T-cell (primary cell): ENCODE measurements around the gene GINS2. TPM values are rescaled to one million over a fixed set of nuclear protein-coding genes. Genes with fewer than 3 reads are reported as not detected.

Experiments
- ATAC-seq, 4 experiments: fragments of 200-7000 bp in 3 of 4; fragments of 150-1000 bp in 1 of 4; cut with Tn5 transposase; replicated peaks in 1 of 4; 1 replicate in 3 of 4; 2 replicates in 1 of 4; pipeline ENCODE4 v1.10.0; 2021; ENCODE audit warnings: moderate library complexity in 3 of 4, mild to moderate bottlenecking in 2 of 4, moderate number of reproducible peaks in 1 of 4
- CTCF ChIA-PET, 2 donors: fragments of 300-600 bp; sonication (Branson Sonifier 250); formaldehyde crosslinking; loops; one replicate each; lab custom pipeline; 2022; ENCODE audit warnings: antibody characterized with exemption in 2 of 2; lab: Charles Lee
- POLR2A ChIA-PET, 2 donors: fragments of 300-600 bp; sonication (Branson Sonifier 250); formaldehyde crosslinking; loops; one replicate each; lab custom pipeline; 2022; ENCODE audit warnings: antibody characterized with exemption in 2 of 2; lab: Charles Lee
- DNase-seq, 35 experiments: peaks; one replicate each; pipeline versions ENCODE4 v3.0.0 to v3.0.0-alpha.2; 2013 to 2023
- H3K27ac ChIP-seq: one replicate; pipeline ENCODE4 v1.5.1; 2013; ENCODE audit warnings: low read length
- H3K27me3 ChIP-seq, 2 experiments: replicated peaks in 1 of 2; 1 replicate in 1 of 2; 2 replicates in 1 of 2; pipeline versions ENCODE4 v1.6.1 to v1.7.0; 2013; ENCODE audit warnings: low read length in 1 of 2, mixed read lengths in 1 of 2; ENCODE audit not compliant: control insufficient read depth in 2 of 2, insufficient read depth in 2 of 2; ENCODE audit errors: extremely low read depth in 1 of 2
- H3K36me3 ChIP-seq, 2 donors: 1 replicate in 1 of 2; 2 replicates in 1 of 2; pipeline versions ENCODE4 v1.6.1 to v1.7.0; 2013; ENCODE audit warnings: low read length in 1 of 2; ENCODE audit not compliant: control insufficient read depth in 2 of 2, insufficient read depth in 1 of 2; ENCODE audit errors: extremely low read depth in 1 of 2
- H3K4me1 ChIP-seq, 2 experiments: 1 replicate in 1 of 2; 2 replicates in 1 of 2; pipeline versions ENCODE4 v1.6.1 to v1.7.0; 2013; ENCODE audit warnings: low read length in 2 of 2, mixed read lengths in 1 of 2; ENCODE audit not compliant: insufficient read depth in 2 of 2, control insufficient read depth in 1 of 2; ENCODE audit errors: extremely low read depth in 1 of 2
- H3K4me3 ChIP-seq, 2 donors: 1 replicate in 1 of 2; 2 replicates in 1 of 2; pipeline versions ENCODE4 v1.5.1 to v1.7.0; 2013; ENCODE audit warnings: mild to moderate bottlenecking in 2 of 2, low read length in 1 of 2, moderate library complexity in 1 of 2; ENCODE audit not compliant: control insufficient read depth in 1 of 2; ENCODE audit errors: extremely low read depth in 1 of 2
- H3K9me3 ChIP-seq: 2 replicates; pipeline ENCODE4 v1.7.0; 2013
- H3K27ac Mint-ChIP-seq, 2 donors: one replicate each; pipeline ENCODE4 v1.8.0; 2020 to 2021; ENCODE audit warnings: mild to moderate bottlenecking in 2 of 2, mixed read lengths in 2 of 2
- H3K27me3 Mint-ChIP-seq, 2 donors: one replicate each; pipeline ENCODE4 v1.8.0; 2021 to 2022; ENCODE audit warnings: mixed read lengths in 2 of 2
- H3K36me3 Mint-ChIP-seq: one replicate; pipeline ENCODE4 v1.8.0; 2021; ENCODE audit warnings: mixed read lengths
- H3K4me1 Mint-ChIP-seq, 3 donors: one replicate each; pipeline ENCODE4 v1.8.0; 2020 to 2022; ENCODE audit warnings: mixed read lengths in 3 of 3, mild to moderate bottlenecking in 1 of 3
- H3K4me3 Mint-ChIP-seq, 3 donors: one replicate each; pipeline ENCODE4 v1.8.0; 2020 to 2022; ENCODE audit warnings: mild to moderate bottlenecking in 3 of 3, mixed read lengths in 3 of 3, moderate library complexity in 3 of 3
- H3K9me3 Mint-ChIP-seq, 3 donors: one replicate each; pipeline ENCODE4 v1.8.0; 2020 to 2022; ENCODE audit warnings: mixed read lengths in 3 of 3
- WGBS: methylation state at CpG from one replicate; pipeline ENCODE4 v1.1.5; 2013; ENCODE audit warnings: missing lambda C conversion rate; ENCODE audit not compliant: insufficient coverage; 5-methylcytosine and 5-hydroxymethylcytosine counted together
- total RNA-seq, 35 experiments: library from RNA in 6 of 35; stranded (reverse) in 6 of 35; fragments of 120-200 nt in 1 of 35; gene quantifications; one replicate each; pipeline versions ENCODE4 v1.2.1 to v1.2.4 and lab custom pipeline; 2013 to 2026

GINS2 gene
- total RNA-seq, 5 donors from 2014 or later (not counting 1 experiment from before 2014, with no cell fraction given): 1.1 to 3.7 (median 1.6) TPM

DNA sequence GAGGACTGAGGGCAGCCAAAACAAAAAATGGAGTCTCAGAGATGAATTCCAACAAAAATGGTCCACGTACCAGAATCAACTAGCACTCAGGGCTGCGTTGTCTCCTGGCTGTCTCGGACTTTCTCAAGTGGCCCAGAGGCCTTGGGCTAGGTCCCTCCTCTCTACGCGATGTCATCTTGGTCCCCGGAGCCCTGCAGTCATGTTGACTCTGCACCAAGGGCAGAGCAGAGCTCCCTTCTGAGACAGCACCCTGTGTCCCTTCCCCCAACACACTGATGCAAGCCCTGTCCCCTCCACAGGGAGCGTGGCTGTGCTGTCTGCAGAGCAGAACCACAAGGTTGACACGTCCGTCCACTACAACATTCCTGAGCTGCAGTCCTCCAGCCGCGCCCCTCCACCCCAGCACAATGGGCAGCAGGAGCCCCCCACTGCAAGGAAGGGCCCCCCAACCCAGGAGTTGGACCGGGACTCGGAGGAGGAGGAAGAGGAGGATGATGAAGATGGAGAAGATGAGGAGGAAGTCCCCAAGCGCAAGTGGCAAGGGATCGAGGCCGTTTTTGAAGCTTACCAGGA lies 20.8 kb downstream of the GINS2 start:
- H3K36me3 Mint-ChIP-seq: peaks cover 56% of the 10 kb centered on the region
- CTCF ChIA-PET: no interaction called here
- ATAC-seq: no peak

GRCh38 chr16:85667261-85667660 lies 21.5 kb downstream of the GINS2 start:
- CTCF ChIA-PET: no interaction called here
- H3K27ac Mint-ChIP-seq: no peak overlapping the region

More for the DNA sequence above, 20.8 kb downstream of the GINS2 start:
- no peak overlapping the region for H3K4me3 ChIP-seq
- no peaks in the 10 kb centered on the region for H3K4me1 ChIP-seq
- POLR2A ChIA-PET: no interaction called here
- no peaks in the 10 kb centered on the region for H3K9me3 ChIP-seq
- Mint-ChIP-seq H3K27ac (no peak overlapping the region), H3K9me3 (no peaks in the 10 kb centered on the region), H3K4me3 (no peak overlapping the region), H3K27me3 (no peaks in the 10 kb centered on the region), H3K4me1 (no peaks in the 10 kb centered on the region)
- no peaks in the 10 kb centered on the region for H3K27me3 ChIP-seq
- H3K27ac ChIP-seq: no peak overlapping the region
- WGBS: 98% methylated on average over 10 of the region's 16 CpGs
- DNase-seq: no peak
- H3K36me3 ChIP-seq: peaks cover 35 to 93% of the 10 kb centered on the region in 2 donors

DNA sequence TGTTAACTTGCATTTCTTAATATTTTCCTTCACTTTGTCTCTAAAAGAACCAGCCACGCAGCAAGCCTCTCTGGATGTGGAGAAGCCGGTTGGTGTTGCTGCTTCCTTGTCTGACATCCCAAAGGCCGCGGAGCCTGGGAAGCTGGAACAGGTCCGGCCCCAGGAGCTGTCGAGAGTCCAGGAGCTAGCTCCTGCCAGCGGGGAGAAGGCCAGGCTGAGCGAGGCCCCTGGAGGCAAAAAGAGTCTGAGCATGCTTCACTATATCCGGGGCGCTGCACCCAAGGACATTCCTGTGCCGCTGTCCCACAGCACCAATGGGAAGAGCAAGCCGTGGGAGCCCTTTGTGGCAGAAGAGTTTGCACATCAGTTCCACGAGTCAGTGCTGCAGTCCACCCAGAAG lies 22.8 kb downstream of the GINS2 start:
- CTCF ChIA-PET: interaction anchor here in 1 of 2 donors (0.6 kb wide), 1 partner anchor 15 kb away, joined by 3 read pairs; no protein-coding TSS in a partner anchor
- H3K36me3 Mint-ChIP-seq: peaks cover 52% of the 10 kb centered on the region

More at GRCh38 chr16:85667261-85667660, 21.5 kb downstream of the GINS2 start:
- no peaks in the 10 kb centered on the region for H3K4me1 ChIP-seq
- peaks cover 40 to 92% of the 10 kb centered on the region in 2 donors for H3K36me3 ChIP-seq
- Mint-ChIP-seq H3K9me3 (no peaks in the 10 kb centered on the region), H3K36me3 (peaks cover 56% of the 10 kb centered on the region), H3K4me1 (no peaks in the 10 kb centered on the region), H3K27me3 (no peaks in the 10 kb centered on the region), H3K4me3 (no peak overlapping the region)
- no peak for ATAC-seq
- no peaks in the 10 kb centered on the region for H3K9me3 ChIP-seq
- WGBS: 90% methylated on average over 9 of the region's 9 CpGs
- no peak overlapping the region for H3K4me3 ChIP-seq
- no peak overlapping the region for H3K27ac ChIP-seq
- no peaks in the 10 kb centered on the region for H3K27me3 ChIP-seq
- DNase-seq: no peak
- POLR2A ChIA-PET: no interaction called here

GRCh38 chr16:85665373-85665740 lies 23.4 kb downstream of the GINS2 start:
- Mint-ChIP-seq H3K4me3 (no peak overlapping the region), H3K4me1 (no peaks in the 10 kb centered on the region), H3K27me3 (no peaks in the 10 kb centered on the region), H3K9me3 (no peaks in the 10 kb centered on the region), H3K36me3 (peaks cover 48% of the 10 kb centered on the region), H3K27ac (no peak overlapping the region)
- no peaks in the 10 kb centered on the region for H3K27me3 ChIP-seq
- ChIA-PET POLR2A (no interaction called here), CTCF (no interaction called here)
- no peak overlapping the region for H3K27ac ChIP-seq
- no peak overlapping the region for H3K4me3 ChIP-seq
- ATAC-seq: no peak
- no peaks in the 10 kb centered on the region for H3K4me1 ChIP-seq
- H3K36me3 ChIP-seq: peaks cover 40 to 82% of the 10 kb centered on the region in 2 donors
- H3K9me3 ChIP-seq: no peaks in the 10 kb centered on the region
- no peak for DNase-seq
- over 99% methylated on average over 11 of the region's 12 CpGs for WGBS

More for the DNA sequence above, 22.8 kb downstream of the GINS2 start:
- H3K27me3 Mint-ChIP-seq: no peaks in the 10 kb centered on the region
- WGBS: 94% methylated on average over 13 of the region's 13 CpGs
- H3K27ac ChIP-seq: no peak overlapping the region
- H3K9me3 Mint-ChIP-seq: no peaks in the 10 kb centered on the region
- no peak overlapping the region for H3K4me3 ChIP-seq
- H3K4me1 ChIP-seq: no peaks in the 10 kb centered on the region
- H3K4me1 Mint-ChIP-seq: no peaks in the 10 kb centered on the region
- POLR2A ChIA-PET: no interaction called here
- no peaks in the 10 kb centered on the region for H3K9me3 ChIP-seq
- DNase-seq (no peak), ATAC-seq (no peak)
- H3K4me3 Mint-ChIP-seq: no peak overlapping the region
- H3K27me3 ChIP-seq: no peaks in the 10 kb centered on the region
- no peak overlapping the region for H3K27ac Mint-ChIP-seq
- peaks cover 43 to 86% of the 10 kb centered on the region in 2 donors for H3K36me3 ChIP-seq

DNA sequence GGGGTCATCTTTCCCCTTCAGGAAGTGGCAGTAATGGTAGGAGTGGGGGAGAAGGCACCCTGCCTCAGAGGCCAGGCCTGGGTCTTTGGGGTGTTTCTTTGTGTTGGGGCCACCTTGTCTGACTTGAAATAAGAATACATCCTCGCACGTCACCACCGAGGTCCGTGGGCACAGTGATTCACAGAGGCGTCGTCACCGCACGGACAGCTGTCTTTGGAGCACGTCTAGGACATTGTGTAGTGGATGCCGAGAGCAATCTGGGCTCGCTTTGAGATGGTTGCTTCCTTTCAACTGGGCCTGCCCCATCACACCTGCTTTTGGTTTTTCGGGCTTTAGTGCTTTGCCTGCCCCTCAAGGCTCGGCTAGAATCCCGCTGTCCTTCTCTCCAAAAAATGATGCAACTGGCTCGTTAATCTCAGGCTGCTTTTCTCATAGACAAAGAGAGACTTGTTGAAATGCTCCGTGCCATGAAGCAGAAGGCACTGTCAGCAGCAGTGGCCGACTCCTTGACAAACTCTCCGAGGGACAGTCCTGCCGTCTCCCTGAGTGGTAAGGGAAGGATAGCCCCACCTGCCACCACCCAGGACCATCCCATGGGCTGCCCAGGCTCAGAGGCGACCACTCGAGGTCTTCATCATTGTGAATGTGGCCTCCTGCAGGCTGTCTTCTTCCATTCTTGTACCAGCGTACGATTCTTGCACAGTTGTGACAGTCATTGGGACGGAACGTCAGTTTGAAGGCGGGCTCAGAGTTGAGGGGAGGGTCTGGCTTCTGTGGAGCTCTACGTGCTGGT lies 24.0 kb downstream of the GINS2 start:
- DNase-seq: no peak
- Mint-ChIP-seq H3K27ac (no peak overlapping the region), H3K4me3 (no peak overlapping the region), H3K4me1 (peaks cover 0 to under 1% (median 0%) of the 10 kb centered on the region in 3 donors), H3K36me3 (peaks cover 48% of the 10 kb centered on the region), H3K27me3 (no peaks in the 10 kb centered on the region), H3K9me3 (no peaks in the 10 kb centered on the region)
- H3K36me3 ChIP-seq: peaks cover 40 to 78% of the 10 kb centered on the region in 2 donors
- POLR2A ChIA-PET: no interaction called here
- H3K27me3 ChIP-seq: no peaks in the 10 kb centered on the region
- H3K27ac ChIP-seq: no peak overlapping the region
- ATAC-seq: no peak
- no peak overlapping the region for H3K4me3 ChIP-seq
- H3K9me3 ChIP-seq: no peaks in the 10 kb centered on the region
- CTCF ChIA-PET: no interaction called here
- 94% methylated on average over 22 of the region's 27 CpGs for WGBS
- no peaks in the 10 kb centered on the region for H3K4me1 ChIP-seq

DNA sequence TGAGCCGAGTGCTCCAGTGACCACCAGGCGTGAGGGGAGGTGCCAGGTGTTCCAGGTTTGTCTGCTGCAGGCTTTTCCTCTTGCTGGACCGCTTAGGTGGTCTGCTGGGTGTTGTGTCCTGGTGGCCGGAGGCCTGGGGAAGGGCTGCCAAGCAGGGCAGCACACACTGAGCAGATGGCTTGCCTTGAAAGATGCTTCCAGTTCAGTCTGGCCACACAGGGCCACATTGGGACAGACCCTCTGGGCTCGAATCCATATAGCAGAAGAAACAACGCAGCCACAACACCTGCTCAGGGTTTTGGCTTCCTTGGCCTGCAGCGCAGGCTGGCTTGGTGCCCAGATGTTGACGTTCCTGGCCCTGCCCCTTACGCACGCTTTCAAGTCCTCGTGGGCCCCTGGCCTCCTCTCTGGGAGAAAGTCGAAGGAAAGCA lies 24.8 kb downstream of the GINS2 start:
- Mint-ChIP-seq H3K27me3 (no peaks in the 10 kb centered on the region), H3K4me1 (peaks cover 0 to 3% (median 0%) of the 10 kb centered on the region in 3 donors), H3K27ac (no peak overlapping the region), H3K9me3 (no peaks in the 10 kb centered on the region), H3K36me3 (peaks cover 45% of the 10 kb centered on the region), H3K4me3 (no peak overlapping the region)
- H3K9me3 ChIP-seq: no peaks in the 10 kb centered on the region
- DNase-seq (no peak), ATAC-seq (no peak)
- H3K27me3 ChIP-seq: no peaks in the 10 kb centered on the region
- 93% methylated on average over 7 of the region's 12 CpGs for WGBS
- no peak overlapping the region for H3K4me3 ChIP-seq
- no peaks in the 10 kb centered on the region for H3K4me1 ChIP-seq
- POLR2A ChIA-PET: no interaction called here
- peaks cover 41 to 77% of the 10 kb centered on the region in 2 donors for H3K36me3 ChIP-seq
- CTCF ChIA-PET: no interaction called here
- H3K27ac ChIP-seq: no peak overlapping the region
